Activated CD4-positive, alpha-beta memory T cell treated with anti-CD3 and anti-CD28 coated beads, Interleukin-2, amount 10 ng/mL, durations not matched to agents 7 days and 5 days (primary cell): ENCODE data around the gene ZSWIM8. TPM values are rescaled to one million over a fixed set of nuclear protein-coding genes. Genes with fewer than 3 reads are reported as not detected.
"Not testable (repeated sequence)": the region's sequence is repeated elsewhere in the genome, so short reads cannot be mapped to it uniquely, and the experiment has no call there.

Source experiments
- CTCF ChIA-PET: fragments of 350-600 bp; sonication (Branson Sonifier 250); formaldehyde crosslinking; loops from one replicate; lab custom pipeline; 2021; ENCODE audit warnings: antibody characterized with exemption, inconsistent platforms; lab: Charles Lee
- POLR2A ChIA-PET: fragments of 350-600 bp; sonication (Branson Sonifier 250); formaldehyde crosslinking; loops from one replicate; lab custom pipeline; 2021; ENCODE audit warnings: antibody characterized with exemption; lab: Charles Lee
- DNase-seq: peaks from one replicate; pipeline ENCODE4 v3.0.0-alpha.2; 2020
- H3K27ac Mint-ChIP-seq: one replicate; pipeline ENCODE4 v1.8.0; 2021; ENCODE audit warnings: mild to moderate bottlenecking, mixed read lengths
- H3K27me3 Mint-ChIP-seq: one replicate; pipeline ENCODE4 v1.8.0; 2021; ENCODE audit warnings: mixed read lengths
- H3K36me3 Mint-ChIP-seq: one replicate; pipeline ENCODE4 v1.8.0; 2021; ENCODE audit warnings: low read depth, mixed read lengths
- H3K4me1 Mint-ChIP-seq: one replicate; pipeline ENCODE4 v1.8.0; 2021; ENCODE audit warnings: mixed read lengths
- H3K4me3 Mint-ChIP-seq: one replicate; pipeline ENCODE4 v1.8.0; 2021; ENCODE audit warnings: mild to moderate bottlenecking, mixed read lengths
- H3K9me3 Mint-ChIP-seq: one replicate; pipeline ENCODE4 v1.8.0; 2021; ENCODE audit warnings: mixed read lengths
- total RNA-seq, 2 experiments: library from RNA; stranded (reverse); gene quantifications; one replicate each; pipeline ENCODE4 v1.2.3, GENCODE V29; 2021

ZSWIM8 gene
- 10 to 100 TPM; 88.0 to 92.2 TPM for total RNA-seq

- Mint-ChIP-seq H3K4me1 (peaks cover 58% of the 10 kb centered on the region), H3K27me3 (no peaks in the 10 kb centered on the region), H3K27ac (peak within 1 kb of the TSS; percentile 98), H3K9me3 (no peaks in the 10 kb centered on the region), H3K4me3 (peak within 1 kb of the TSS; percentile 85), H3K36me3 (peaks cover 32% of the 10 kb centered on the region)
- CTCF ChIA-PET: interaction anchor here (0.6 to 9.9 kb wide), 2 partner anchors 14 to 93 kb away, joined by 3 to 92 read pairs; a partner anchor contains a TSS
- DNase-seq: peak; percentile 87
- POLR2A ChIA-PET: interaction anchor here (0.6 to 6.3 kb wide), 12 partner anchors 10 to 290 kb away, joined by 3 to 73 read pairs (median 8); partner anchors contain the start of genes CAMK2G, PPP3CB and SEC24C
Observed at GRCh38 chr10:73785211-73785720, at the start of gene ZSWIM8. Gene ZSWIM8, plus strand, starts transcription at chr10:73785606. Its CDS starts 273 bp downstream, at chr10:73785879.

GRCh38 chr10:73740501-73741254 lies 44.7 kb upstream of the ZSWIM8 start:
- H3K9me3 Mint-ChIP-seq, DNase-seq, H3K27me3 Mint-ChIP-seq, CTCF ChIA-PET, H3K4me3 Mint-ChIP-seq, H3K27ac Mint-ChIP-seq: not testable (repeated sequence)
- peaks cover 15% of the 10 kb centered on the region for H3K36me3 Mint-ChIP-seq
- H3K4me1 Mint-ChIP-seq: peaks cover 23% of the 10 kb centered on the region
- POLR2A ChIA-PET: interaction anchor here (6.8 kb wide), 1 partner anchor 9 kb away, joined by 164 read pairs; no protein-coding TSS in a partner anchor

- no peak for DNase-seq
- ChIA-PET CTCF (interaction anchor here (2.6 to 3.3 kb wide), 2 partner anchors 12 to 30 kb away, joined by 15 to 31 read pairs; a partner anchor contains a TSS), POLR2A (interaction anchor here (1.0 to 6.8 kb wide), 7 partner anchors 11 to 137 kb away, joined by 3 to 164 read pairs (median 20); partner anchors contain the start of genes CHCHD1 and ZSWIM8)
- Mint-ChIP-seq H3K4me1 (peaks cover 33% of the 10 kb centered on the region), H3K27me3 (no peaks in the 10 kb centered on the region), H3K9me3 (no peaks in the 10 kb centered on the region), H3K36me3 (peaks cover 25% of the 10 kb centered on the region), H3K4me3 (no peak overlapping the region), H3K27ac (peak overlapping the region; percentile 99)
Observed at GRCh38 chr10:73742454-73742734, 43.0 kb upstream of the ZSWIM8 start.

GRCh38 chr10:73743327-73743904 lies 42.0 kb upstream of the ZSWIM8 start:
- POLR2A ChIA-PET: interaction anchor here (0.8 to 6.8 kb wide), 17 partner anchors 8 to 496 kb away, joined by 3 to 164 read pairs (median 9); partner anchors contain the start of genes ANXA7, CHCHD1, DNAJC9 and PPP3CB
- H3K9me3 Mint-ChIP-seq: no peaks in the 10 kb centered on the region
- H3K36me3 Mint-ChIP-seq: peaks cover 23% of the 10 kb centered on the region
- peak overlapping the region; percentile 99 for H3K27ac Mint-ChIP-seq
- H3K4me1 Mint-ChIP-seq: peaks cover 35% of the 10 kb centered on the region
- H3K4me3 Mint-ChIP-seq: peak overlapping the region; percentile 94
- no peak for DNase-seq
- H3K27me3 Mint-ChIP-seq: no peaks in the 10 kb centered on the region
- CTCF ChIA-PET: interaction anchor here (0.6 to 3.3 kb wide), 7 partner anchors 13 to 315 kb away, joined by 3 to 31 read pairs (median 4); a partner anchor contains a TSS

GRCh38 chr10:73743905-73744663 lies 41.3 kb upstream of the ZSWIM8 start, which contains the start of gene SEC24C:
Gene SEC24C, plus strand, starts transcription at chr10:73744372. Its CDS starts 2,461 bp downstream, at chr10:73746833.
- H3K4me3 Mint-ChIP-seq: peak within 1 kb of the TSS; percentile 94
- peaks cover 38% of the 10 kb centered on the region for H3K4me1 Mint-ChIP-seq
- no peaks in the 10 kb centered on the region for H3K9me3 Mint-ChIP-seq
- POLR2A ChIA-PET: interaction anchor here (0.7 to 6.8 kb wide), 20 partner anchors 8 to 497 kb away, joined by 3 to 164 read pairs (median 8); partner anchors contain the start of genes ANXA7, CHCHD1, DNAJC9 and MRPS16
- no peaks in the 10 kb centered on the region for H3K27me3 Mint-ChIP-seq
- CTCF ChIA-PET: interaction anchor here (0.8 to 3.3 kb wide), 8 partner anchors 9 to 136 kb away, joined by 3 to 31 read pairs (median 6); a partner anchor contains a TSS
- peak; percentile 97 for DNase-seq
- peaks cover 26% of the 10 kb centered on the region for H3K36me3 Mint-ChIP-seq
- H3K27ac Mint-ChIP-seq: peak within 1 kb of the TSS; percentile 99

- Mint-ChIP-seq H3K4me3 (peak overlapping the region; percentile 94), H3K36me3 (peaks cover 29% of the 10 kb centered on the region), H3K9me3 (no peaks in the 10 kb centered on the region), H3K27ac (peak overlapping the region; percentile 99), H3K4me1 (peaks cover 41% of the 10 kb centered on the region), H3K27me3 (no peaks in the 10 kb centered on the region)
- CTCF ChIA-PET: interaction anchor here (0.8 to 3.3 kb wide), 6 partner anchors 9 to 135 kb away, joined by 3 to 31 read pairs (median 9); a partner anchor contains a TSS
- peak; percentile 68 for DNase-seq
- POLR2A ChIA-PET: interaction anchor here (0.7 to 6.8 kb wide), 14 partner anchors 9 to 492 kb away, joined by 3 to 164 read pairs (median 12); partner anchors contain the start of genes CHCHD1, MRPS16 and PPP3CB
Observed at GRCh38 chr10:73744664-73744975, 40.8 kb upstream of the ZSWIM8 start.

- Mint-ChIP-seq H3K9me3 (no peaks in the 10 kb centered on the region), H3K27me3 (no peaks in the 10 kb centered on the region), H3K4me3 (peak overlapping the region; percentile 68), H3K4me1 (peaks cover 53% of the 10 kb centered on the region), H3K36me3 (peaks cover 47% of the 10 kb centered on the region), H3K27ac (peak overlapping the region; percentile 59)
- CTCF ChIA-PET: interaction anchor here (1.1 to 1.2 kb wide), 3 partner anchors 20 to 26 kb away, joined by 3 read pairs; no protein-coding TSS in a partner anchor
- POLR2A ChIA-PET: interaction anchor here (0.9 to 6.8 kb wide), 4 partner anchors 7 to 64 kb away, joined by 3 to 164 read pairs (median 4); a partner anchor contains a TSS
- no peak for DNase-seq
Observed at GRCh38 chr10:73746721-73747120, 38.7 kb upstream of the ZSWIM8 start.

GRCh38 chr10:73750819-73751218 lies 34.6 kb upstream of the ZSWIM8 start:
- ChIA-PET CTCF (no interaction called here), POLR2A (no interaction called here)
- H3K4me3 Mint-ChIP-seq: no peak overlapping the region
- no peaks in the 10 kb centered on the region for H3K9me3 Mint-ChIP-seq
- no peaks in the 10 kb centered on the region for H3K27me3 Mint-ChIP-seq
- peaks cover 42% of the 10 kb centered on the region for H3K4me1 Mint-ChIP-seq
- no peak overlapping the region for H3K27ac Mint-ChIP-seq
- DNase-seq: no peak
- H3K36me3 Mint-ChIP-seq: peaks cover 60% of the 10 kb centered on the region

GRCh38 chr10:73756183-73756582 lies 29.2 kb upstream of the ZSWIM8 start:
- H3K27me3 Mint-ChIP-seq: no peaks in the 10 kb centered on the region
- no peak for DNase-seq
- POLR2A ChIA-PET: interaction anchor here (0.6 to 1.3 kb wide), 3 partner anchors 11 to 26 kb away, joined by 3 to 6 read pairs (median 3); partner anchors contain the start of gene CHCHD1
- no peak overlapping the region for H3K4me3 Mint-ChIP-seq
- peak overlapping the region; percentile 41 for H3K27ac Mint-ChIP-seq
- peaks cover 64% of the 10 kb centered on the region for H3K36me3 Mint-ChIP-seq
- CTCF ChIA-PET: interaction anchor here (0.9 kb wide), 1 partner anchor 124 kb away, joined by 3 read pairs; no protein-coding TSS in a partner anchor
- H3K9me3 Mint-ChIP-seq: no peaks in the 10 kb centered on the region
- H3K4me1 Mint-ChIP-seq: peaks cover 54% of the 10 kb centered on the region

GRCh38 chr10:73758704-73759511 lies 26.5 kb upstream of the ZSWIM8 start:
- H3K4me1 Mint-ChIP-seq: peaks cover 68% of the 10 kb centered on the region
- DNase-seq: no peak
- no peaks in the 10 kb centered on the region for H3K9me3 Mint-ChIP-seq
- peaks cover 71% of the 10 kb centered on the region for H3K36me3 Mint-ChIP-seq
- H3K4me3 Mint-ChIP-seq: peak overlapping the region; percentile 48
- ChIA-PET CTCF (interaction anchor here (0.7 to 1.9 kb wide), 6 partner anchors 10 to 230 kb away, joined by 3 to 13 read pairs (median 4); partner anchors contain the start of genes CHCHD1 and SEC24C), POLR2A (interaction anchor here (0.8 to 4.0 kb wide), 8 partner anchors 8 to 42 kb away, joined by 3 to 60 read pairs (median 4); partner anchors contain the start of genes CHCHD1, SEC24C and ZSWIM8)
- peak overlapping the region; percentile 70 for H3K27ac Mint-ChIP-seq
- no peaks in the 10 kb centered on the region for H3K27me3 Mint-ChIP-seq
